GM12872 (cell line): ENCODE results near the gene DPYD.

ENCODE experiments used
- TF ChIP-seq, protein P1 (sequence below): IDR thresholded peaks from 3 replicates; pipeline ENCODE4 v1.5.1; 2011; ENCODE audit warnings: low read depth, mild to moderate bottlenecking, low read length, moderate library complexity; ENCODE audit not compliant: insufficient read depth

The DPYD gene

GRCh38 chr1:97726386-97726785, 194.4 kb downstream of the DPYD start:
- TF ChIP-seq, protein P1, sequence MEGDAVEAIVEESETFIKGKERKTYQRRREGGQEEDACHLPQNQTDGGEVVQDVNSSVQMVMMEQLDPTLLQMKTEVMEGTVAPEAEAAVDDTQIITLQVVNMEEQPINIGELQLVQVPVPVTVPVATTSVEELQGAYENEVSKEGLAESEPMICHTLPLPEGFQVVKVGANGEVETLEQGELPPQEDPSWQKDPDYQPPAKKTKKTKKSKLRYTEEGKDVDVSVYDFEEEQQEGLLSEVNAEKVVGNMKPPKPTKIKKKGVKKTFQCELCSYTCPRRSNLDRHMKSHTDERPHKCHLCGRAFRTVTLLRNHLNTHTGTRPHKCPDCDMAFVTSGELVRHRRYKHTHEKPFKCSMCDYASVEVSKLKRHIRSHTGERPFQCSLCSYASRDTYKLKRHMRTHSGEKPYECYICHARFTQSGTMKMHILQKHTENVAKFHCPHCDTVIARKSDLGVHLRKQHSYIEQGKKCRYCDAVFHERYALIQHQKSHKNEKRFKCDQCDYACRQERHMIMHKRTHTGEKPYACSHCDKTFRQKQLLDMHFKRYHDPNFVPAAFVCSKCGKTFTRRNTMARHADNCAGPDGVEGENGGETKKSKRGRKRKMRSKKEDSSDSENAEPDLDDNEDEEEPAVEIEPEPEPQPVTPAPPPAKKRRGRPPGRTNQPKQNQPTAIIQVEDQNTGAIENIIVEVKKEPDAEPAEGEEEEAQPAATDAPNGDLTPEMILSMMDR, result no peak

GRCh38 chr1:97721221-97721620, 199.6 kb downstream of the DPYD start:
- TF ChIP-seq, protein P1, result no peak

GRCh38 chr1:97712980-97713379, 207.9 kb downstream of the DPYD start:
- TF ChIP-seq, protein P1, result no peak

DNA sequence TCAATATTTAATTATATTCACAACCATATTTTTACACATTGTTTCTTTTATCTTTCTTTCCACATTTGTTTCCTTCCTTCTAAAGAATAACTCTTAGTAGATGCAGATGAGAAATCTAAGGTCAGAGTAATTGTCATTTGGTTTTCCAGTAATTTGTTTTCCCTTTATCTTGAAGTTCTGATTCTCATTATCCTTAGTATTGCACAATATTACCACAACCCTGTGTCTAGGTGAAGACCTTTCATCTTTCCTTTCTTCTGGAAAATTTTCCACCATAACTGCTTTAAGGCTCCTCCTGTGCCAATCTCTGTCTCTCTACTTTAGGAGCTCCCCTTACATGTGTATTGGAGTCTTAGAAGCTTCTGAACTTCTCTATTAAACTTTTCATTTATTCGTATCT, 209.0 kb downstream of the DPYD start:
- TF ChIP-seq, protein P1, result no peak

GRCh38 chr1:97693601-97694000, 227.2 kb downstream of the DPYD start:
- TF ChIP-seq, protein P1, result no peak

- TF ChIP-seq, protein P1, result no peak
These were observed 229.5 kb downstream of the DPYD start for GRCh38 chr1:97691325-97691724.

DNA sequence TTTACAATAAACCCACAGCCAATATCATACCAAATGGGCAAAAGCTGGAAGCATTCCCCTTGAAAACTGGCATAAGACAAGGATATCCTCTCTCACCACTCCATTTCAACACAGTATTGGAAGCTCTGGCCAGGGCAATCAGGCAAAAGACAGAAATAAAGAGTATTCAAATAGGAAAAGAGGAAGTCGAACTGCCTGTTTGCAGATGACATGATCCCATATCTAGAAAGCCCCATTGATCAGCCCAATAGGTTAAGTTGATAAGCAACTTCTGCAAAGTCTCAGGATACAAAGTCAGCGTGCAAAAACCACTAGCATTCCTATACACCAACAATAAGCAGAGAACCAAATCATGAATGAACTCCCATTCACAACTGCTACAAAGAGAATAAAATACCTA, 235.5 kb downstream of the DPYD start:
- TF ChIP-seq, protein P1, result no peak

- TF ChIP-seq, protein P1, result no peak
These were observed 239.9 kb downstream of the DPYD start for GRCh38 chr1:97680894-97681293.
